GM23338 (cell line): ENCODE data around the gene UNC93B1.
A peak's percentile ranks its signal among the peaks of the same experiment; 100 is the strongest.
"Not testable (repeated sequence)": the region's sequence is repeated elsewhere in the genome, so short reads cannot be mapped to it uniquely, and the experiment has no call there.

Source experiments
- CREB1 ChIP-seq: fragments of 250-450 bp; sonication (Bioruptor Pico); IDR thresholded peaks from 2 replicates; pipeline ENCODE4 v1.5.0; 2020; ENCODE audit warnings: low read depth, mild to moderate bottlenecking, moderate library complexity
- CTCF ChIP-seq, 2 experiments: fragments of 200-600 bp in 1 of 2; sonication (generic) in 1 of 2; conservative IDR thresholded peaks; 2 replicates each; pipeline versions ENCODE4 v1.5.1 to v1.6.1; 2016 to 2017; ENCODE audit warnings: antibody characterized with exemption in 2 of 2, low read depth in 2 of 2, mild to moderate bottlenecking in 2 of 2, moderate library complexity in 1 of 2
- ETS1 ChIP-seq: IDR thresholded peaks from 2 replicates; pipeline ENCODE4 v1.6.1; 2016; ENCODE audit warnings: antibody characterized with exemption
- EZH2 ChIP-seq: fragments of 200-600 bp; sonication (generic); IDR thresholded peaks from one replicate; pipeline ENCODE4 v1.8.0; 2017; ENCODE audit warnings: antibody characterized with exemption, mild to moderate bottlenecking, low read depth; ENCODE audit not compliant: unreplicated experiment
- EZH2phosphoT487 ChIP-seq: fragments of 200-600 bp; sonication (generic); IDR thresholded peaks from one replicate; pipeline ENCODE4 v1.8.1; 2018; ENCODE audit warnings: antibody characterized with exemption; ENCODE audit not compliant: unreplicated experiment
- JUNB ChIP-seq: IDR thresholded peaks from one replicate; pipeline ENCODE4 v1.6.1; 2016; ENCODE audit warnings: antibody characterized with exemption; ENCODE audit not compliant: unreplicated experiment
- NANOG ChIP-seq: IDR thresholded peaks from 2 replicates; pipeline ENCODE4 v1.6.1; 2016; ENCODE audit warnings: antibody characterized with exemption, borderline replicate concordance
- POLR2AphosphoS5 ChIP-seq: IDR thresholded peaks from 2 replicates; pipeline ENCODE4 v1.6.1; 2016; ENCODE audit warnings: antibody characterized with exemption, low read depth
- REST ChIP-seq: IDR thresholded peaks from one replicate; pipeline ENCODE4 v1.6.1; 2018; ENCODE audit warnings: antibody characterized with exemption; ENCODE audit not compliant: unreplicated experiment
- STAT1 ChIP-seq: IDR thresholded peaks from one replicate; pipeline ENCODE4 v1.6.1; 2016; ENCODE audit warnings: antibody characterized with exemption; ENCODE audit not compliant: unreplicated experiment
- ZNF114 ChIP-seq: fragments of 250-450 bp; sonication (Bioruptor Pico); IDR thresholded peaks from 2 replicates; pipeline ENCODE4 v1.5.0; 2020; ENCODE audit warnings: mild to moderate bottlenecking, moderate library complexity
- ZNF331 ChIP-seq: fragments of 250-450 bp; sonication (Bioruptor Pico); IDR thresholded peaks from 2 replicates; pipeline ENCODE4 v1.5.0; 2020; ENCODE audit warnings: low read depth, mild to moderate bottlenecking, moderate library complexity
- ZNF462 ChIP-seq: fragments of 250-450 bp; sonication (Bioruptor Pico); IDR thresholded peaks from 2 replicates; pipeline ENCODE4 v1.5.0; 2020; ENCODE audit warnings: mild to moderate bottlenecking, moderate library complexity

- TF ChIP-seq CTCF (conservative IDR thresholded peaks at IDR 0.05; ENCODE audit: low read depth in 2 of 2) = peak in 1 of 2 experiments; percentile 38; a peak in 3 of 4 replicates
- not testable (repeated sequence) for TF ChIP-seq ZNF114 (CRISPR knock-in tag); EZH2phosphoT487; POLR2AphosphoS5; ZNF462 (CRISPR knock-in tag); EZH2; REST; CREB1 (CRISPR knock-in tag); JUNB; NANOG; ZNF331; ETS1; STAT1
Measured at GRCh38 chr11:67978766-67979418, 25.0 kb downstream of the UNC93B1 start.
